Measurements from ENCODE around the gene FKBP3.

DNA sequence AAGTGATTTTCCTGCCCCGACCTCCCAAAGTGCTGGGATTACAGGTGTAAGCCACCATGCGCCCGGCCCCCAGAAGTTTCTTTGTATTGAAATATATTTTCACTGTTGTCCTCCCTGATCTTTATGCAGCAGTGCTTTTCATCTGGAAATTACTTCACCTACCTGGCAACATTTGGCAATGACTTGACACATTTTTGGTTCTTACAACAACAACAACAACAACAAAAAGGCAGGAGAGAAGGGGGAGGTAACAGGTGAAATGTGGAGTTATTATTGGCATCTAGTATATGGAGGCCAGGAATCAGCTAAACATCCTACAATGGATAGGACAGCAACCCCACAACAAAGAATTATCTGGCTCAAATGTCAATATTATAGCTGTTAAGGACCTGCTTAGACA is 15.3 kb upstream of the FKBP3 start:
- TF ChIP-seq CTCF (conservative IDR thresholded peaks at IDR 0.05; ENCODE audit: low read length): no peak
- TF ChIP-seq EZH2phosphoT487 (IDR thresholded peaks at IDR 0.05; ENCODE audit: borderline replicate concordance, low read depth, low read length): no peak

Measured in OCI-LY7 (cell line).